Lower leg skin (tissue), 3 donors: ENCODE data around the gene GJC2.

ENCODE experiments used
- CTCF ChIP-seq, 3 donors: fragments of 450-650 bp; IDR thresholded peaks; one replicate each; pipeline ENCODE4 v1.5.1; 2016; ENCODE audit warnings: antibody characterized with exemption in 3 of 3, mild to moderate bottlenecking in 3 of 3, moderate library complexity in 2 of 3
- POLR2A ChIP-seq, 2 donors: fragments of 450-650 bp; IDR thresholded peaks; one replicate each; pipeline ENCODE4 v1.6.1; 2016 to 2017; ENCODE audit warnings: antibody characterized with exemption in 2 of 2, mild to moderate bottlenecking in 1 of 2, moderate library complexity in 1 of 2

GRCh38 chr1:228147151-228147693, 2.5 kb upstream of the GJC2 start:
- TF ChIP-seq CTCF (IDR thresholded peaks at IDR 0.05) (no peak), POLR2A (IDR thresholded peaks at IDR 0.05) (no peak)
